PC-9 (cell line): ENCODE measurements around the gene NACA. TPM values are rescaled to one million over a fixed set of nuclear protein-coding genes. Genes with fewer than 3 reads are reported as not detected.

Source experiments
- BruUV-seq: library from RNA; stranded (reverse); fragments of 400-500 nt; replicated peaks from 2 replicates; lab custom pipeline; 2021; lab: Mats Ljungman, UMichigan
- CTCF ChIA-PET: fragments of 300-600 bp; sonication (Branson Sonifier 250); formaldehyde crosslinking; loops from one replicate; lab custom pipeline; 2022; ENCODE audit warnings: antibody characterized with exemption; lab: Charles Lee
- POLR2A ChIA-PET: fragments of 300-600 bp; sonication (Branson Sonifier 250); formaldehyde crosslinking; loops from one replicate; lab custom pipeline; 2022; ENCODE audit warnings: antibody characterized with exemption; ENCODE audit not compliant: unreplicated experiment; lab: Charles Lee
- DNase-seq, 2 experiments: peaks; one replicate each; pipeline versions ENCODE4 v3.0.0 to v3.0.0-alpha.2; 2015 to 2022; ENCODE audit warnings: mixed read lengths in 1 of 2
- H2AFZ ChIP-seq: fragments of 200-600 bp; sonication (generic); 2 replicates; pipeline ENCODE4 v1.8.1; 2017; ENCODE audit warnings: antibody characterized with exemption
- H3F3A ChIP-seq: fragments of 200-600 bp; sonication (generic); 2 replicates; pipeline ENCODE4 v1.8.1; 2017; ENCODE audit warnings: antibody characterized with exemption, mild to moderate bottlenecking, low read depth; ENCODE audit not compliant: insufficient read depth
- H3K27ac ChIP-seq: fragments of 200-600 bp; sonication (generic); 2 replicates; pipeline ENCODE4 v1.6.1; 2016; ENCODE audit warnings: mixed run types
- H3K27me3 ChIP-seq: fragments of 200-600 bp; sonication (generic); 2 replicates; pipeline ENCODE4 v1.6.1; 2016; ENCODE audit warnings: low read depth, mixed run types; ENCODE audit not compliant: insufficient read depth
- H3K36me3 ChIP-seq: fragments of 200-600 bp; sonication (generic); 2 replicates; pipeline ENCODE4 v1.6.1; 2016; ENCODE audit warnings: low read depth, mixed run types
- H3K4me1 ChIP-seq: fragments of 200-600 bp; sonication (generic); replicated peaks from 2 replicates; pipeline ENCODE4 v1.6.1; 2016; ENCODE audit warnings: mixed run types; ENCODE audit not compliant: insufficient read depth
- H3K4me2 ChIP-seq: fragments of 200-600 bp; sonication (generic); 2 replicates; pipeline ENCODE4 v1.6.1; 2017; ENCODE audit warnings: mixed run types
- H3K4me3 ChIP-seq: fragments of 200-600 bp; sonication (generic); 2 replicates; pipeline ENCODE4 v1.6.1; 2016; ENCODE audit warnings: mixed run types
- H3K79me2 ChIP-seq: fragments of 200-600 bp; sonication (generic); 2 replicates; pipeline ENCODE4 v1.6.1; 2017; ENCODE audit warnings: low read depth, mixed run types
- H3K9me2 ChIP-seq: fragments of 200-600 bp; sonication (generic); 2 replicates; pipeline ENCODE4 v1.8.1; 2017; ENCODE audit warnings: mild to moderate bottlenecking; ENCODE audit not compliant: insufficient read depth
- H3K9me3 ChIP-seq: fragments of 200-600 bp; sonication (generic); 2 replicates; pipeline ENCODE4 v1.8.1; 2016; ENCODE audit warnings: low read depth; ENCODE audit not compliant: insufficient read depth
- H4K20me1 ChIP-seq: fragments of 200-600 bp; sonication (generic); 2 replicates; pipeline ENCODE4 v1.8.1; 2017; ENCODE audit not compliant: insufficient read depth
- EZH2 ChIP-seq: fragments of 200-600 bp; sonication (generic); IDR thresholded peaks from 2 replicates; pipeline ENCODE4 v1.8.0; 2017; ENCODE audit warnings: antibody characterized with exemption, low read depth
- intact Hi-C: fragments of 100-400 bp; cut with micrococcal nuclease; formaldehyde crosslinking; loops from one replicate; pipeline ENCODE4 v1.10.0; 2022; ENCODE audit not compliant: unreplicated experiment
- total RNA-seq: library from RNA; stranded (reverse); gene quantifications from 2 replicates; pipeline ENCODE4 v1.2.3, GENCODE V29; 2021
- TF ChIP-seq, protein P1 (sequence below): fragments of 200-600 bp; sonication (generic); conservative IDR thresholded peaks from 2 replicates; pipeline ENCODE4 v1.6.1; 2017; ENCODE audit warnings: mixed run types, antibody characterized with exemption, mild to moderate bottlenecking, moderate library complexity

Gene NACA
- total RNA-seq, 1 experiment from 2014 or later: 1,035 TPM

DNA sequence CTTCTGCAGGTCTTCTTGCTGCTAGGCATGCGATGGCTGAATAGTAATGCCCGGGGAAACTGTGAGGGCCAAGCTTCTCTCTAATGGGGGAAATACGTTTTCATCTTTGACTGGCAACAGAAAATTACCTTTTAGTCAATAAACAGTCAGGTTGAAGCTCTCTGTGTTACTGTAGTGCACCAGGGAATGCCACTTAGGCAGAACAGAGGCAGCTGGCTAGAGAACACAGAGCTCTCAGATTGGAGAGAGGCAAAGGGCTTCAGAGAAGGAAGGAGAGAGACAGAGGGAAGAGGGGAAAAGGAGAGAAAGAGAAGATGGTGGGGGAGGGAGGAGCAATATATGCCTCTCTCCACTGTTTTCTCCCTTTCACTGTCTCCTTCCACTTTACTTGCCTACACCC is 44.8 kb upstream of the NACA start:
- intact Hi-C loops: no loop called here
- DNase-seq: no peak
- H3K27me3 ChIP-seq: no peaks in the 10 kb centered on the region
- no peak overlapping the region for H3K4me2 ChIP-seq
- BruUV-seq: no TSS peak
- H3K4me3 ChIP-seq: no peak overlapping the region
- ChIA-PET CTCF (no interaction called here), POLR2A (no interaction called here)
- H2AFZ ChIP-seq: no peak overlapping the region
- H3K36me3 ChIP-seq: no peaks in the 10 kb centered on the region
- no peaks in the 10 kb centered on the region for H3K9me2 ChIP-seq
- no peaks in the 10 kb centered on the region for H4K20me1 ChIP-seq
- no peaks in the 10 kb centered on the region for H3K4me1 ChIP-seq
- no peaks in the 10 kb centered on the region for H3K9me3 ChIP-seq
- H3K79me2 ChIP-seq: no peaks in the 10 kb centered on the region
- no peak overlapping the region for H3K27ac ChIP-seq
- TF ChIP-seq, protein P1, sequence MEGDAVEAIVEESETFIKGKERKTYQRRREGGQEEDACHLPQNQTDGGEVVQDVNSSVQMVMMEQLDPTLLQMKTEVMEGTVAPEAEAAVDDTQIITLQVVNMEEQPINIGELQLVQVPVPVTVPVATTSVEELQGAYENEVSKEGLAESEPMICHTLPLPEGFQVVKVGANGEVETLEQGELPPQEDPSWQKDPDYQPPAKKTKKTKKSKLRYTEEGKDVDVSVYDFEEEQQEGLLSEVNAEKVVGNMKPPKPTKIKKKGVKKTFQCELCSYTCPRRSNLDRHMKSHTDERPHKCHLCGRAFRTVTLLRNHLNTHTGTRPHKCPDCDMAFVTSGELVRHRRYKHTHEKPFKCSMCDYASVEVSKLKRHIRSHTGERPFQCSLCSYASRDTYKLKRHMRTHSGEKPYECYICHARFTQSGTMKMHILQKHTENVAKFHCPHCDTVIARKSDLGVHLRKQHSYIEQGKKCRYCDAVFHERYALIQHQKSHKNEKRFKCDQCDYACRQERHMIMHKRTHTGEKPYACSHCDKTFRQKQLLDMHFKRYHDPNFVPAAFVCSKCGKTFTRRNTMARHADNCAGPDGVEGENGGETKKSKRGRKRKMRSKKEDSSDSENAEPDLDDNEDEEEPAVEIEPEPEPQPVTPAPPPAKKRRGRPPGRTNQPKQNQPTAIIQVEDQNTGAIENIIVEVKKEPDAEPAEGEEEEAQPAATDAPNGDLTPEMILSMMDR: no peak
- no peak for TF ChIP-seq EZH2
- H3F3A ChIP-seq: no peaks in the 10 kb centered on the region; the same call in 1 of the 2 replicates

DNA sequence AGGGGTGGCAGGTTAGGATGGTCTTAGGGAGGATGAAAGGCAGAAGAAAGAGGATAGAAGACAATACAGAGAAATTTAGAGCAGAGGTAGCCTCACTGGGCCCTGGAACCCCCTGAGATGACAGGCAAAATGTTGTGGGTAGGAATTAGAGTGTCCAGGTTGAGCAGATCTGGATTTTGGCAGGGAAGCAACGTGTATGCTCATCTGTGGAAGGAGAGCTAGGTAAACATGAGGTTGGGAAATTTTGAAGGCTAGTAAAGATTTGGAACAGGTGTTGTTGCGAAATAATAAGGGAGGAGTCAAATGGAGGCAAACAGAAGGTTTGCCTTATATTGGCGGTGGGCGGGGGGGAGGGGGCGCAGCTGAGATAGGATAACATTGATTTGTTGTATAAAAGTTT is 43.3 kb upstream of the NACA start:
- CTCF ChIA-PET: interaction anchor here (0.6 kb wide), 1 partner anchor 1076 kb away, joined by 9 read pairs; no protein-coding TSS in a partner anchor
- H3F3A ChIP-seq: no peaks in the 10 kb centered on the region; the same call in 1 of the 2 replicates
- TF ChIP-seq, protein P1: no peak
- no peak for TF ChIP-seq EZH2
- H3K4me3 ChIP-seq: no peak overlapping the region
- no peaks in the 10 kb centered on the region for H3K9me3 ChIP-seq
- H3K9me2 ChIP-seq: no peaks in the 10 kb centered on the region
- no TSS peak for BruUV-seq
- DNase-seq: no peak
- POLR2A ChIA-PET: no interaction called here
- H3K4me1 ChIP-seq: no peaks in the 10 kb centered on the region
- H4K20me1 ChIP-seq: no peaks in the 10 kb centered on the region
- H3K4me2 ChIP-seq: no peak overlapping the region
- no peaks in the 10 kb centered on the region for H3K27me3 ChIP-seq
- no peak overlapping the region for H2AFZ ChIP-seq
- H3K27ac ChIP-seq: no peak overlapping the region
- H3K79me2 ChIP-seq: no peaks in the 10 kb centered on the region
- no peaks in the 10 kb centered on the region for H3K36me3 ChIP-seq
- intact Hi-C loops: no loop called here

DNA sequence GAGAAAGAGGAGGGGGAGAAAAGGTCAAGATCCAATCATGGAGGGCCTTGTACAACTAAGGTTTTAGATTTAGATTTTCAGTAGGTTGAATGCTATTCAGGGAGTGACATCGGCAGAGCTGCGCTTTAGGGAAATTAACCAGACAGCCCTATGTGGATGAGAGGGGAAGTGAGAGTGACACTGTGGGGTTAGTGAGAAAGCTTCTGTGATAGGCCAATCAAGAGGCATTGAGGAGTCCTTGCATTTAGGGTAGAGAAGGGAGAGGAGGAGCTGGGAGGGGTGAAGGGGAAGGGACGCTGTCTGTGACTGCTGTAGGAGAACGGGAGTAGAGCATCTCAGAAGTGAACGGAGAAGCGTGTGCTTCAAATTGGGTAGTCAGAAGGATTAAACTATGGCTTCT is 41.4 kb upstream of the NACA start:
- no peaks in the 10 kb centered on the region for H3K9me2 ChIP-seq
- no peaks in the 10 kb centered on the region for H3K36me3 ChIP-seq
- BruUV-seq: no TSS peak
- no peak for TF ChIP-seq EZH2
- TF ChIP-seq, protein P1: no peak
- H3K4me2 ChIP-seq: no peak overlapping the region
- H3F3A ChIP-seq: no peaks in the 10 kb centered on the region; the same call in 1 of the 2 replicates
- H3K4me1 ChIP-seq: no peaks in the 10 kb centered on the region
- intact Hi-C loops: no loop called here
- H3K27me3 ChIP-seq: no peaks in the 10 kb centered on the region
- no peak for DNase-seq
- CTCF ChIA-PET: interaction anchor here (0.6 kb wide), 2 partner anchors 264 to 296 kb away, joined by 3 to 5 read pairs; no protein-coding TSS in a partner anchor
- H3K4me3 ChIP-seq: no peak overlapping the region
- H3K79me2 ChIP-seq: no peaks in the 10 kb centered on the region
- H3K9me3 ChIP-seq: no peaks in the 10 kb centered on the region
- POLR2A ChIA-PET: no interaction called here
- H4K20me1 ChIP-seq: no peaks in the 10 kb centered on the region
- no peak overlapping the region for H2AFZ ChIP-seq
- H3K27ac ChIP-seq: no peak overlapping the region
